ENCODE results near the gene PAPOLB.

GRCh38 chr7:4911111-4911828 is 49.4 kb upstream of the PAPOLB start:
- TF ChIP-seq POLR2A (IDR thresholded peaks at IDR 0.05; ENCODE audit: low read depth, low read length) = no peak
- TF ChIP-seq, protein P1, sequence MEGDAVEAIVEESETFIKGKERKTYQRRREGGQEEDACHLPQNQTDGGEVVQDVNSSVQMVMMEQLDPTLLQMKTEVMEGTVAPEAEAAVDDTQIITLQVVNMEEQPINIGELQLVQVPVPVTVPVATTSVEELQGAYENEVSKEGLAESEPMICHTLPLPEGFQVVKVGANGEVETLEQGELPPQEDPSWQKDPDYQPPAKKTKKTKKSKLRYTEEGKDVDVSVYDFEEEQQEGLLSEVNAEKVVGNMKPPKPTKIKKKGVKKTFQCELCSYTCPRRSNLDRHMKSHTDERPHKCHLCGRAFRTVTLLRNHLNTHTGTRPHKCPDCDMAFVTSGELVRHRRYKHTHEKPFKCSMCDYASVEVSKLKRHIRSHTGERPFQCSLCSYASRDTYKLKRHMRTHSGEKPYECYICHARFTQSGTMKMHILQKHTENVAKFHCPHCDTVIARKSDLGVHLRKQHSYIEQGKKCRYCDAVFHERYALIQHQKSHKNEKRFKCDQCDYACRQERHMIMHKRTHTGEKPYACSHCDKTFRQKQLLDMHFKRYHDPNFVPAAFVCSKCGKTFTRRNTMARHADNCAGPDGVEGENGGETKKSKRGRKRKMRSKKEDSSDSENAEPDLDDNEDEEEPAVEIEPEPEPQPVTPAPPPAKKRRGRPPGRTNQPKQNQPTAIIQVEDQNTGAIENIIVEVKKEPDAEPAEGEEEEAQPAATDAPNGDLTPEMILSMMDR (conservative IDR thresholded peaks at IDR 0.05; ENCODE audit: low read depth, low read length) = no peak
- TF ChIP-seq CHD1 (IDR thresholded peaks at IDR 0.05; ENCODE audit: low read depth, low read length) = no peak
- TF ChIP-seq, protein P2, sequence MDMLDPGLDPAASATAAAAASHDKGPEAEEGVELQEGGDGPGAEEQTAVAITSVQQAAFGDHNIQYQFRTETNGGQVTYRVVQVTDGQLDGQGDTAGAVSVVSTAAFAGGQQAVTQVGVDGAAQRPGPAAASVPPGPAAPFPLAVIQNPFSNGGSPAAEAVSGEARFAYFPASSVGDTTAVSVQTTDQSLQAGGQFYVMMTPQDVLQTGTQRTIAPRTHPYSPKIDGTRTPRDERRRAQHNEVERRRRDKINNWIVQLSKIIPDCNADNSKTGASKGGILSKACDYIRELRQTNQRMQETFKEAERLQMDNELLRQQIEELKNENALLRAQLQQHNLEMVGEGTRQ (IDR thresholded peaks at IDR 0.05; ENCODE audit: low read depth, low read length) = no peak
- TF ChIP-seq CEBPB (IDR thresholded peaks at IDR 0.05; ENCODE audit: low read depth, low read length) = no peak
- TF ChIP-seq MAFK (IDR thresholded peaks at IDR 0.05; ENCODE audit: low read depth, low read length) = no peak
- TF ChIP-seq RCOR1 (IDR thresholded peaks at IDR 0.05; ENCODE audit: insufficient replicate concordance, low read length) = no peak
- no peak for TF ChIP-seq ELK1 (IDR thresholded peaks at IDR 0.05; ENCODE audit: borderline replicate concordance, low read depth, low read length)
- TF ChIP-seq MXI1 (IDR thresholded peaks at IDR 0.05; ENCODE audit: borderline replicate concordance, low read depth, low read length) = no peak
